Mesodermal cell (in vitro differentiated cells): ENCODE measurements around the gene MAFG.
A peak's percentile ranks its signal among the peaks of the same experiment; 100 is the strongest.

ENCODE experiments used
- H3K27ac ChIP-seq: 2 replicates; pipeline ENCODE4 v1.7.0; 2013; ENCODE audit warnings: mild to moderate bottlenecking, low read depth, low read length, moderate library complexity; ENCODE audit not compliant: severe bottlenecking
- H3K36me3 ChIP-seq: 2 replicates; pipeline ENCODE4 v1.7.1; 2013; ENCODE audit warnings: mild to moderate bottlenecking, low read length, moderate library complexity; ENCODE audit not compliant: control insufficient read depth, insufficient read depth
- H3K4me1 ChIP-seq: one replicate; pipeline ENCODE4 v1.7.1; 2013; ENCODE audit warnings: mild to moderate bottlenecking, low read length; ENCODE audit not compliant: insufficient read depth, control insufficient read depth, poor library complexity, severe bottlenecking
- H3K4me3 ChIP-seq: 2 replicates; pipeline ENCODE4 v1.7.0; 2013; ENCODE audit warnings: low read length, control low read depth, mild to moderate bottlenecking; ENCODE audit not compliant: insufficient read depth, poor library complexity, severe bottlenecking; ENCODE audit errors: extremely low read depth
- H3K9me3 ChIP-seq: 2 replicates; pipeline ENCODE4 v1.7.1; 2013; ENCODE audit warnings: mild to moderate bottlenecking, low read length, moderate library complexity; ENCODE audit not compliant: control insufficient read depth
- WGBS, 2 experiments: methylation state at CpG; one replicate each; pipeline ENCODE4 v1.1.5; 2013; ENCODE audit warnings: missing lambda C conversion rate in 2 of 2; ENCODE audit not compliant: insufficient coverage in 2 of 2; 5-methylcytosine and 5-hydroxymethylcytosine counted together

Gene MAFG

GRCh38 chr17:81891303-81891552 lies 36.3 kb downstream of the MAFG start:
- peaks cover 10% of the 10 kb centered on the region for H3K4me1 ChIP-seq
- no peaks in the 10 kb centered on the region for H3K9me3 ChIP-seq
- peaks cover 69% of the 10 kb centered on the region for H3K36me3 ChIP-seq
- H3K27ac ChIP-seq, result peak overlapping the region; percentile 72
- peak overlapping the region; percentile 89 for H3K4me3 ChIP-seq
- WGBS, 2 experiments, result 0 to 1% methylated on average over 34 to 37 of the region's 40 CpGs

GRCh38 chr17:81890447-81891302 lies 36.9 kb downstream of the MAFG start:
- no peaks in the 10 kb centered on the region for H3K9me3 ChIP-seq
- 14 to 15% methylated on average over 41 to 45 of the region's 69 CpGs for WGBS, 2 experiments
- H3K27ac ChIP-seq, result peak overlapping the region; percentile 72
- peaks cover 69% of the 10 kb centered on the region for H3K36me3 ChIP-seq
- peak overlapping the region; percentile 89 for H3K4me3 ChIP-seq
- peaks cover 10% of the 10 kb centered on the region for H3K4me1 ChIP-seq

- peak overlapping the region; percentile 89 for H3K4me3 ChIP-seq
- WGBS, 2 experiments, result 91 to 96% methylated on average over 7 to 8 of the region's 9 CpGs
- H3K9me3 ChIP-seq, result no peaks in the 10 kb centered on the region
- H3K27ac ChIP-seq, result no peak overlapping the region
- peaks cover 10% of the 10 kb centered on the region for H3K4me1 ChIP-seq
- peaks cover 71% of the 10 kb centered on the region for H3K36me3 ChIP-seq
These were observed 37.9 kb downstream of the MAFG start for GRCh38 chr17:81889602-81890001.

- peak overlapping the region; percentile 89 for H3K4me3 ChIP-seq
- H3K4me1 ChIP-seq, result peaks cover 10% of the 10 kb centered on the region
- WGBS, 2 experiments, result 96 to 97% methylated on average over 13 to 16 of the region's 16 CpGs
- H3K36me3 ChIP-seq, result peaks cover 71% of the 10 kb centered on the region
- no peaks in the 10 kb centered on the region for H3K9me3 ChIP-seq
- H3K27ac ChIP-seq, result no peak overlapping the region
These were observed 38.4 kb downstream of the MAFG start for GRCh38 chr17:81888988-81889595.

GRCh38 chr17:81888105-81888987 lies 39.2 kb downstream of the MAFG start:
- 97% methylated on average over 36 to 42 of the region's 44 CpGs for whole genome bisulfite sequencing, 2 experiments
- Histone ChIP-seq H3K9me3 (no peaks in the 10 kb centered on the region), H3K4me1 (peaks cover 10% of the 10 kb centered on the region), H3K27ac (no peak overlapping the region), H3K36me3 (peaks cover 71% of the 10 kb centered on the region), H3K4me3 (no peak overlapping the region)

GRCh38 chr17:81885869-81886548 lies 41.5 kb downstream of the MAFG start:
- Histone ChIP-seq H3K36me3 (peaks cover 92% of the 10 kb centered on the region), H3K4me3 (no peak overlapping the region), H3K27ac (no peak overlapping the region), H3K9me3 (no peaks in the 10 kb centered on the region), H3K4me1 (peaks cover 10% of the 10 kb centered on the region)
- WGBS, 2 experiments, result 92 to 99% methylated on average over 11 of the region's 11 CpGs

- Histone ChIP-seq H3K4me3 (no peak overlapping the region), H3K36me3 (peaks cover 96% of the 10 kb centered on the region), H3K4me1 (peaks cover 10% of the 10 kb centered on the region), H3K27ac (no peak overlapping the region), H3K9me3 (no peaks in the 10 kb centered on the region)
- 94 to 97% methylated on average over 10 of the region's 10 CpGs for WGBS, 2 experiments
These were observed 42.1 kb downstream of the MAFG start for GRCh38 chr17:81885454-81885853.

GRCh38 chr17:81884968-81885367 lies 42.6 kb downstream of the MAFG start:
- H3K27ac ChIP-seq, result no peak overlapping the region
- H3K4me3 ChIP-seq, result no peak overlapping the region
- no peaks in the 10 kb centered on the region for H3K9me3 ChIP-seq
- peaks cover 6% of the 10 kb centered on the region for H3K4me1 ChIP-seq
- peaks cover 96% of the 10 kb centered on the region for H3K36me3 ChIP-seq
- WGBS, 2 experiments, result 98% methylated on average over 5 of the region's 5 CpGs

- H3K4me3 ChIP-seq, result no peak overlapping the region
- H3K36me3 ChIP-seq, result peaks cover 96% of the 10 kb centered on the region
- 94 to 96% methylated on average over 11 of the region's 11 CpGs for WGBS, 2 experiments
- no peak overlapping the region for H3K27ac ChIP-seq
- H3K4me1 ChIP-seq, result peaks cover 2% of the 10 kb centered on the region
- no peaks in the 10 kb centered on the region for H3K9me3 ChIP-seq
These were observed 43.0 kb downstream of the MAFG start for GRCh38 chr17:81884520-81884919.

- H3K4me1 ChIP-seq, result no peaks in the 10 kb centered on the region
- no peak overlapping the region for H3K27ac ChIP-seq
- WGBS, 2 experiments, result 96 to 100% methylated on average over 4 to 5 of the region's 5 CpGs
- no peaks in the 10 kb centered on the region for H3K9me3 ChIP-seq
- H3K4me3 ChIP-seq, result no peak overlapping the region
- H3K36me3 ChIP-seq, result peaks cover 67% of the 10 kb centered on the region
These were observed 48.4 kb downstream of the MAFG start for GRCh38 chr17:81879121-81879520.
